Neural cell (in vitro differentiated cells): ENCODE data around the gene ITGA1.

ENCODE experiments used
- CTCF ChIP-seq: fragments of 450-650 bp; IDR thresholded peaks from 2 replicates; pipeline ENCODE4 v1.5.1; 2014; ENCODE audit warnings: antibody characterized with exemption, mild to moderate bottlenecking, moderate library complexity; ENCODE audit not compliant: poor library complexity, severe bottlenecking
- EP300 ChIP-seq: fragments of 450-650 bp; conservative IDR thresholded peaks from 2 replicates; pipeline ENCODE4 v1.6.1; 2014; ENCODE audit warnings: antibody characterized with exemption, mild to moderate bottlenecking, moderate library complexity; ENCODE audit not compliant: poor library complexity, severe bottlenecking
- EZH2 ChIP-seq: fragments of 200-600, 300-800 bp; shearing (Covaris generic), sonication (generic); IDR thresholded peaks from 2 replicates; pipeline ENCODE4 v1.6.1; 2014; ENCODE audit warnings: antibody characterized with exemption, low read length, borderline replicate concordance, mild to moderate bottlenecking; ENCODE audit not compliant: insufficient read depth, poor library complexity, severe bottlenecking
- MXI1 ChIP-seq: fragments of 450-650 bp; conservative IDR thresholded peaks from 2 replicates; pipeline ENCODE4 v1.6.1; 2014; ENCODE audit warnings: antibody characterized with exemption, mild to moderate bottlenecking; ENCODE audit not compliant: poor library complexity, severe bottlenecking
- POLR2AphosphoS5 ChIP-seq: IDR thresholded peaks from 2 replicates; pipeline ENCODE4 v1.6.1; 2012
- RAD21 ChIP-seq: fragments of 450-650 bp; conservative IDR thresholded peaks from 2 replicates; pipeline ENCODE4 v1.6.1; 2014; ENCODE audit warnings: antibody characterized with exemption, mild to moderate bottlenecking, moderate library complexity
- SMC3 ChIP-seq: fragments of 450-650 bp; conservative IDR thresholded peaks from 2 replicates; pipeline ENCODE4 v1.6.1; 2014; ENCODE audit warnings: antibody characterized with exemption, mild to moderate bottlenecking, moderate library complexity; ENCODE audit not compliant: poor library complexity
- TAF1 ChIP-seq: IDR thresholded peaks from 2 replicates; pipeline ENCODE4 v1.6.1; 2012; ENCODE audit warnings: low read depth
- TF ChIP-seq, protein P1 (sequence below): IDR thresholded peaks from 2 replicates; pipeline ENCODE4 v1.6.1; 2012; ENCODE audit warnings: borderline replicate concordance

- TF ChIP-seq CTCF = no peak
- no peak for TF ChIP-seq EZH2
- TF ChIP-seq, protein P1, sequence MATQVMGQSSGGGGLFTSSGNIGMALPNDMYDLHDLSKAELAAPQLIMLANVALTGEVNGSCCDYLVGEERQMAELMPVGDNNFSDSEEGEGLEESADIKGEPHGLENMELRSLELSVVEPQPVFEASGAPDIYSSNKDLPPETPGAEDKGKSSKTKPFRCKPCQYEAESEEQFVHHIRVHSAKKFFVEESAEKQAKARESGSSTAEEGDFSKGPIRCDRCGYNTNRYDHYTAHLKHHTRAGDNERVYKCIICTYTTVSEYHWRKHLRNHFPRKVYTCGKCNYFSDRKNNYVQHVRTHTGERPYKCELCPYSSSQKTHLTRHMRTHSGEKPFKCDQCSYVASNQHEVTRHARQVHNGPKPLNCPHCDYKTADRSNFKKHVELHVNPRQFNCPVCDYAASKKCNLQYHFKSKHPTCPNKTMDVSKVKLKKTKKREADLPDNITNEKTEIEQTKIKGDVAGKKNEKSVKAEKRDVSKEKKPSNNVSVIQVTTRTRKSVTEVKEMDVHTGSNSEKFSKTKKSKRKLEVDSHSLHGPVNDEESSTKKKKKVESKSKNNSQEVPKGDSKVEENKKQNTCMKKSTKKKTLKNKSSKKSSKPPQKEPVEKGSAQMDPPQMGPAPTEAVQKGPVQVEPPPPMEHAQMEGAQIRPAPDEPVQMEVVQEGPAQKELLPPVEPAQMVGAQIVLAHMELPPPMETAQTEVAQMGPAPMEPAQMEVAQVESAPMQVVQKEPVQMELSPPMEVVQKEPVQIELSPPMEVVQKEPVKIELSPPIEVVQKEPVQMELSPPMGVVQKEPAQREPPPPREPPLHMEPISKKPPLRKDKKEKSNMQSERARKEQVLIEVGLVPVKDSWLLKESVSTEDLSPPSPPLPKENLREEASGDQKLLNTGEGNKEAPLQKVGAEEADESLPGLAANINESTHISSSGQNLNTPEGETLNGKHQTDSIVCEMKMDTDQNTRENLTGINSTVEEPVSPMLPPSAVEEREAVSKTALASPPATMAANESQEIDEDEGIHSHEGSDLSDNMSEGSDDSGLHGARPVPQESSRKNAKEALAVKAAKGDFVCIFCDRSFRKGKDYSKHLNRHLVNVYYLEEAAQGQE = no peak
- TF ChIP-seq POLR2AphosphoS5 = no peak
- no peak for TF ChIP-seq EP300
- TF ChIP-seq SMC3 = no peak
- no peak for TF ChIP-seq TAF1
- TF ChIP-seq MXI1 = no peak
- TF ChIP-seq RAD21 = no peak
Measured at GRCh38 chr5:52998552-52999313, 211.0 kb downstream of the ITGA1 start.
